Smooth muscle cell (in vitro differentiated cells): ENCODE data around the gene VSX2. TPM values are rescaled to one million over a fixed set of nuclear protein-coding genes. Genes with fewer than 3 reads are reported as not detected.

Experiments used
- DNase-seq: peaks from one replicate; lab custom pipeline; 2025; ENCODE audit not compliant: unreplicated experiment; lab: John Stamatoyannopoulos, UW
- H2AFZ ChIP-seq: fragments of 200-600 bp; sonication (generic); 2 replicates; pipeline ENCODE4 v1.6.0; 2016; ENCODE audit warnings: antibody characterized with exemption, low read depth, mild to moderate bottlenecking
- H3F3A ChIP-seq: fragments of 200-600 bp; sonication (generic); 2 replicates; pipeline ENCODE4 v1.6.0; 2017; ENCODE audit warnings: antibody characterized with exemption, low read depth
- H3K27ac ChIP-seq: fragments of 200-600 bp; sonication (generic); 2 replicates; pipeline ENCODE4 v1.5.1; 2016; ENCODE audit warnings: low read depth, mild to moderate bottlenecking
- H3K27me3 ChIP-seq: fragments of 200-600 bp; sonication (generic); 2 replicates; pipeline ENCODE4 v1.6.1; 2016; ENCODE audit warnings: low read depth, mild to moderate bottlenecking
- H3K36me3 ChIP-seq: fragments of 200-600 bp; sonication (generic); 2 replicates; pipeline ENCODE4 v1.5.1; 2016; ENCODE audit warnings: low read depth
- H3K4me1 ChIP-seq: fragments of 200-600 bp; sonication (generic); 2 replicates; pipeline ENCODE4 v1.5.1; 2016; ENCODE audit warnings: low read depth
- H3K4me2 ChIP-seq: fragments of 200-600 bp; sonication (generic); 2 replicates; pipeline ENCODE4 v1.6.0; 2016; ENCODE audit warnings: mild to moderate bottlenecking
- H3K4me3 ChIP-seq: fragments of 200-600 bp; sonication (generic); 2 replicates; pipeline ENCODE4 v1.5.1; 2016; ENCODE audit warnings: mild to moderate bottlenecking
- H3K79me2 ChIP-seq: fragments of 200-600 bp; sonication (generic); 2 replicates; pipeline ENCODE4 v1.6.0; 2016; ENCODE audit warnings: low read depth, mild to moderate bottlenecking
- H3K9ac ChIP-seq: fragments of 200-600 bp; sonication (generic); 2 replicates; pipeline ENCODE4 v1.6.0; 2016; ENCODE audit warnings: low read depth
- H3K9me3 ChIP-seq: fragments of 200-600 bp; sonication (generic); replicated peaks from 2 replicates; pipeline ENCODE4 v1.5.1; 2016; ENCODE audit warnings: low read depth
- H4K20me1 ChIP-seq: fragments of 200-600 bp; sonication (generic); 2 replicates; pipeline ENCODE4 v1.6.0; 2016; ENCODE audit warnings: low read depth
- WGBS: methylation state at CpG from one replicate; pipeline ENCODE4 v1.1.7; 2016; ENCODE audit warnings: low lambda C conversion rate; 5-methylcytosine and 5-hydroxymethylcytosine counted together
- polyA plus RNA-seq: library from polyadenylated mRNA; unstranded; fragments of >200 nt; fragmentation: Nextera tagmentation; extraction: Ambion mirVana; gene quantifications from 2 replicates; pipeline ENCODE4 v1.2.1, GENCODE V29; 2016
- total RNA-seq: library from RNA; depleted of rRNA; stranded (reverse); fragments of >200 nt; gene quantifications from 2 replicates; pipeline ENCODE4 v1.2.3, GENCODE V29; 2014
- TF ChIP-seq, protein P1 (sequence below): fragments of 200-600 bp; sonication (generic); IDR thresholded peaks from 2 replicates; pipeline ENCODE4 v1.5.1; 2017; ENCODE audit warnings: borderline replicate concordance, mild to moderate bottlenecking, antibody characterized with exemption; ENCODE audit not compliant: insufficient read depth, poor library complexity, severe bottlenecking

VSX2 gene
- total and polyA plus RNA-seq, 2 experiments from 2014 or later: not detected

DNA sequence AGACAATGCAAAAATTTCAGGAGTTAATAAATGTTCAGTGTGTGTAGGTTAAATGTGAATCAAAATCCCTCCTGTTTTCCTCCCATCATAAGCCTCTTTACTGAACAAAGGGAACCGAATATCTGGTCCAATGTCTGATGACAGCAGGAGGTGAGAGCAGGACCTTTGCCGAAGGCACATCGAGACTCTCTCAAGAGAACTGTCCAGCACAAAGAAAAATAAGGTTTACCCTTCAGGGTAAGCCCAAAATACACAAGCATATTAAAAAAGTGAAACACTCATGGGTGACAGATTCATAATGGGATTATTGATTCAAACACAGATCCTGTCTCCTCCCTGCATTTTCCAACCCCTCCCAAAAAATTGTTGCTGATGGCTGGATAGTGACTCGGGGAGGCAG lies 4.2 kb upstream of the VSX2 start:
- peaks cover 85% of the 10 kb centered on the region for H3K27me3 ChIP-seq
- WGBS: 83% methylated on average over 4 of the region's 4 CpGs
- no peaks in the 10 kb centered on the region for H3K4me1 ChIP-seq
- H2AFZ ChIP-seq: no peak overlapping the region
- no peaks in the 10 kb centered on the region for H3K9me3 ChIP-seq
- H3K27ac ChIP-seq: no peak overlapping the region
- H3K79me2 ChIP-seq: no peaks in the 10 kb centered on the region
- no peak overlapping the region for H3K4me2 ChIP-seq
- H3K36me3 ChIP-seq: no peaks in the 10 kb centered on the region
- no peak overlapping the region for H3K4me3 ChIP-seq
- no peak overlapping the region for H3K9ac ChIP-seq
- no peaks in the 10 kb centered on the region for H3F3A ChIP-seq
- DNase-seq: no peak
- TF ChIP-seq, protein P1, sequence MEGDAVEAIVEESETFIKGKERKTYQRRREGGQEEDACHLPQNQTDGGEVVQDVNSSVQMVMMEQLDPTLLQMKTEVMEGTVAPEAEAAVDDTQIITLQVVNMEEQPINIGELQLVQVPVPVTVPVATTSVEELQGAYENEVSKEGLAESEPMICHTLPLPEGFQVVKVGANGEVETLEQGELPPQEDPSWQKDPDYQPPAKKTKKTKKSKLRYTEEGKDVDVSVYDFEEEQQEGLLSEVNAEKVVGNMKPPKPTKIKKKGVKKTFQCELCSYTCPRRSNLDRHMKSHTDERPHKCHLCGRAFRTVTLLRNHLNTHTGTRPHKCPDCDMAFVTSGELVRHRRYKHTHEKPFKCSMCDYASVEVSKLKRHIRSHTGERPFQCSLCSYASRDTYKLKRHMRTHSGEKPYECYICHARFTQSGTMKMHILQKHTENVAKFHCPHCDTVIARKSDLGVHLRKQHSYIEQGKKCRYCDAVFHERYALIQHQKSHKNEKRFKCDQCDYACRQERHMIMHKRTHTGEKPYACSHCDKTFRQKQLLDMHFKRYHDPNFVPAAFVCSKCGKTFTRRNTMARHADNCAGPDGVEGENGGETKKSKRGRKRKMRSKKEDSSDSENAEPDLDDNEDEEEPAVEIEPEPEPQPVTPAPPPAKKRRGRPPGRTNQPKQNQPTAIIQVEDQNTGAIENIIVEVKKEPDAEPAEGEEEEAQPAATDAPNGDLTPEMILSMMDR: no peak
- no peaks in the 10 kb centered on the region for H4K20me1 ChIP-seq

DNA sequence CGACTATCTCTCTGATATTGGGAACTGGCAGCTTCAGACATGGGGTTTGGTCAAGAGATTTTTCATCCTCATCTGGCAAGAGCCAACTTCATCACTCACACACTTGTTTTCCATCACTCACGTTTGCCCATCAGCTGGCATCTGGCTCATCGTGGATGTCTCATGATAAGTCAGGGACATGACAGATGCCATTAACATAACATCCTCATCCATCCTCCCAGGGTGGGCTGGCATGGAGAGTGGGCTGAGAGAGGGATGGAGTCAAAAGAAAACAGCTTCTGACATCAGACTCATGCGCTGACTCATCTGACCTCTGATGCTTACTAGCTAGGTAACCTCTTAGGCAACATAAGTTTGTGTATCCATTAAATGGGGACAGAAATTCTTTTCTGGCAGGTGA lies 1.8 kb upstream of the VSX2 start:
- H3K9ac ChIP-seq: no peak overlapping the region
- no peak overlapping the region for H2AFZ ChIP-seq
- H3K9me3 ChIP-seq: no peaks in the 10 kb centered on the region
- H3K4me2 ChIP-seq: no peak overlapping the region
- no peaks in the 10 kb centered on the region for H3K36me3 ChIP-seq
- H4K20me1 ChIP-seq: no peaks in the 10 kb centered on the region
- H3K27me3 ChIP-seq: peaks cover 96% of the 10 kb centered on the region
- no peak overlapping the region for H3K27ac ChIP-seq
- H3F3A ChIP-seq: no peaks in the 10 kb centered on the region
- WGBS: 85% methylated on average over 4 of the region's 4 CpGs
- H3K79me2 ChIP-seq: no peaks in the 10 kb centered on the region
- peaks cover 8% of the 10 kb centered on the region for H3K4me1 ChIP-seq
- no peak for DNase-seq
- TF ChIP-seq, protein P1: no peak
- H3K4me3 ChIP-seq: no peak overlapping the region

DNA sequence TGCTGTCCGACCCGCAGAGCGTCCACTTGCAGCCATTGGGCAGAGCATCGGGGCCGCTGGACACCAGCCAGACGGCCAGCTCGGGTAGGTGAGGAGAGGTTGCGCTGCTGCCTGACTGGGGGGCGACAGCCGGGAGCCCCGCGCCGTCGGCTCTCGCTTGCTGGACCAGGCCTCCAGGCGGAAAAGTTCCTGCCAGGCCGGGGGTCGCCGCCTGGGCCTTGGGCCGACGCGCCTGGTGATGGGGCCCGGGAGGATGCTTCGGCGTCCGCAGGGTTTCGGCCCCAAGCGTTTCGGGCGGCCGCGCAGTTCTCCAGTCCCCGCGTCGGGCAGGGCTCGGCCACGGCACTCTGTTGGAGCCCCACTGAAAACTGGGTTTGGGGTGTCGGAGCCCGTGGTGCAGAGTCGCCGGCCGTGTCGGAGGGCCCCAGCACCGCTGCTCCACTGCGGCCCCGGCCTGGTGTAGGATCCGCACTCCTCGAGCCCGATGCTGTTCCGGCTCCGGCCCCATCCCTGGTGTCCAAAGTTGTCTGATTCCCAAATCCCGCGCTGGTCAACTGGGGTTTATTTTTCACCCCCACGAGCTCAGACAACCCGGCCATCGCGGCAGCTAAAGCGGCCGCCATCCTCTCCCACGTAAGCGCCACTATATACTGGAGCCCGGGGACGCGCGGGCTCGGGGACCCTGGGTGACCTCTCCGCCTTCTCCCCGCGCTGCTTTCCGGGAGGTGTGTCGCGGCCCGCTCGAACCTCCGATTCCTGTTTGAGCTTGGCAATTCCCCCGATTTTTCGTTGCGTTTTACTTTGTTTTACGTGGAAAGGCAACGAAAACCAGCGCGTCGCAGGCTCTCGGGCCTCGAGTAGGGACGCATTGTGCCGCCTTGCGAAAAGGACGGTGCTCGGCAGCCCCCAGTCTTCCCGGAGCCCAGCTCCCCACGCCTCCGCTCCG lies 872 bp downstream of the VSX2 start:
- Histone ChIP-seq H3K79me2 (no peaks in the 10 kb centered on the region), H2AFZ (peak overlapping the region; percentile 33), H3F3A (no peaks in the 10 kb centered on the region), H3K27me3 (peaks cover 97% of the 10 kb centered on the region), H3K4me3 (no peak overlapping the region), H4K20me1 (no peaks in the 10 kb centered on the region), H3K4me1 (peaks cover 8% of the 10 kb centered on the region), H3K9ac (no peak overlapping the region), H3K4me2 (peak overlapping the region; percentile 68), H3K36me3 (no peaks in the 10 kb centered on the region), H3K27ac (no peak overlapping the region), H3K9me3 (no peaks in the 10 kb centered on the region)
- WGBS: 3% methylated on average over 94 of the region's 94 CpGs
- TF ChIP-seq, protein P1: no peak
- DNase-seq: no peak
